GM18870 (cell line): Measurements from ENCODE around the gene PRPF39.
"Not testable (repeated sequence)": the region's sequence is repeated elsewhere in the genome, so short reads cannot be mapped to it uniquely, and the experiment has no call there.

ENCODE experiments used
- ATAC-seq: cut with Tn5 transposase; IDR thresholded peaks from one replicate; pipeline ENCODE4 v1.9.1; 2021; ENCODE audit warnings: moderate library complexity; ENCODE audit not compliant: unreplicated experiment

Gene PRPF39

GRCh38 chr14:45135156-45135555 is 51.2 kb downstream of the PRPF39 start:
- ATAC-seq, result no peak

DNA sequence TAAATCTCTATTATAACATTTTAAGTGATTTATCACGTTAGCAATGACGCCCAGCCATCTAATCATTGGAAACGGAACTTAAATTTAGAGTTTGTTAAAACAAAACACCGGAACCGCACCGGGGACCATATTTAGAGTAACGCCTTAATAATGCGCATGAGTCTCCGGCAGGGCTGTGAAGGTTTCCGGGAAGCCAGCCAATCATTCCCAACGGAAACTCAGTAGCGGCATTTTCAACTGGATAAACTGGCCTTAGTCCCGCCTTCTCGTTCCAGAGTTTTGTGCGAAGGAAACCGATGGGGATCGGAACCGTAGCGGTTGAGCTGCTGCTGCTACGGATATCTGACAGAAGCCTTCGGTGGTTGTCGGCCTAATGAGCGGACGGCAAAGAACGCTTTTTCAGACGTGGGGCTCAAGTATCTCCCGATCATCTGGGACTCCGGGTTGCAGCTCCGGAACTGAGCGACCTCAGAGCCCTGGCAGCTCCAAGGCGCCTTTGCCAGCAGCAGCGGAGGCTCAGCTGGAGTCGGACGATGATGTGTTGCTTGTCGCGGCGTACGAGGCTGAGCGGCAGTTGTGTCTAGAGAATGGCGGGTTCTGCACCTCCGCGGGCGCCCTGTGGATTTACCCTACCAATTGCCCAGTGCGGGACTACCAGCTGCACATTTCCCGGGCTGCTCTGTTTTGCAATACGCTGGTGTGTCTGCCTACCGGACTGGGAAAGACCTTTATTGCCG is 51.9 kb downstream of the PRPF39 start, which contains the start of gene FANCM:
TSS of gene FANCM (plus strand) at position 272 of the 737 bp plus-strand sequence. CDS start at position 374, 102 bp downstream.
- ATAC-seq, result peak; percentile 40

- ATAC-seq, result no peak
These were observed 52.5 kb downstream of the PRPF39 start for GRCh38 chr14:45136399-45136798.

DNA sequence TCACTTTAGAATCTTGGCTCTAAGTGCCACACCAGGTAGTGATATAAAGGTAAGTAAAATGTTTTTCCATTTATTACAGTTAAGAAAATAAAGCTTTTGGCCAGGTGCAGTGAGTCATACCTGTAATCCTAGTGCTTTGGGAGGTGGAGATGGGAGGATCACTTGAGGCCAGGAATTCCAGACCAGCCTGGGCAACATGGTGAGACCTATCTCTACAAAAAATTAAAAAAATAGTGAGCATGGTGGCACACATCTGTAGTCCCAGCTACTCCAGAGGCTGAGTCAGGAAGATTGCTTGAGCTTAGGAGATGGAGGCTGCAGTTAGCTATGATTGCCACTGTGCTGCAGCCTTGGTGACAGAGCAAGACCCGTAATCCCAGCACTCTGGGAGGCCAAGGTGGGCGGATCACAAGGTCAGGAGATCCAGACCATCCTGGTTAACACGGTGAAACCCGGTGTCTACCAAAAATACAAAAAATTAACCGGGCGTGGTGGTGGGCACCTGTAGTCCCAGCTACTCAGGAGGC is 56.8 kb downstream of the PRPF39 start:
- no peak for ATAC-seq

GRCh38 chr14:45142083-45142482 is 58.2 kb downstream of the PRPF39 start:
- ATAC-seq, result not testable (repeated sequence)

GRCh38 chr14:45144658-45145057 is 60.7 kb downstream of the PRPF39 start:
- ATAC-seq, result peak; percentile 44

DNA sequence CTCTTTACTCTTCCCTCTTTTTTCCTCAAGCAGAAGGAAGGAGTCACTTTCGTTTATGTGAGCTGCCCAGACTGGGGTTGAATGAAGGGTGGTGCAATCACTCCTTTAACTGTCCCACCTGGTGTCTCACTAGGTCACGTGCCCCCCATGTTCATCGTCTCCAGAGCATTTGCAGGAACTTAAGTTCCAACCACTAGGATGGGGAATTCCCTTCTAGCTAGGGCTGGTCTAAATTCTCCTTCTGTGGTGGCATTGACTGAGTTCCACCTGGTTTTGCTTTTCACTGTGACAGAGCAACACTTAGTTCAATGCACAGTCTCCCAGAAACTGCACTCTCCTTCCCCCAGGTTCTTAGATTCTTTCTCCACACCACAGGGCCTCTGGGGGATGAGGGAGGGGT is 61.3 kb downstream of the PRPF39 start:
- ATAC-seq, result peak; percentile 64

- no peak for ATAC-seq
These were observed 65.7 kb downstream of the PRPF39 start for GRCh38 chr14:45149602-45150001.

GRCh38 chr14:45150386-45150890 is 66.5 kb downstream of the PRPF39 start:
- ATAC-seq, result no peak

DNA sequence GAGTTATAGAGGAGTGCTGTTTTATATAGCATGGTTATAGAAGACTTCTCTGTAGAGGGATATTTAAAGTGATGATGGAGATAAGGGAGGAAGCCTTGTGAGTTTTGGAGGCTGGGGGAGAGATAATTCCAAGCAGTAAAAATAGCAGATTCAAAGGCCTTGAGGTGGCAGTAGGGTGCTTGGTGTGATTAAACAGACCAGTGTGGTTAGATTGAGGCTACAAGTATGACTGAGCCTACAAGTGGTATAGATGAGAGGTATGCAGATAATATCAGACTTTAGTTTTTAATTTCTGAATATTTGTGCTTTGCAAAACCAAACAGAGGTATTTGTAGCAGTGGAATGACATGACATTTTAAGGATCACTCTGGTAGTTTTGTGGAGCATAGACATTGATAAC is 72.2 kb downstream of the PRPF39 start:
- peak; percentile 75 for ATAC-seq
